22Rv1 (cell line): ENCODE data around the gene TNFRSF1A.

ENCODE experiments used
- H3K27ac ChIP-seq: fragments of 450-650 bp; 2 replicates; pipeline ENCODE4 v1.5.1; 2017
- ZFX ChIP-seq: fragments of 450-650 bp; IDR thresholded peaks from 2 replicates; pipeline ENCODE4 v1.6.1; 2017; ENCODE audit warnings: antibody characterized with exemption, borderline replicate concordance
- TF ChIP-seq, protein P1 (sequence below): fragments of 450-650 bp; IDR thresholded peaks from 2 replicates; pipeline ENCODE4 v1.5.1; 2017; ENCODE audit warnings: mild to moderate bottlenecking

TNFRSF1A gene

DNA sequence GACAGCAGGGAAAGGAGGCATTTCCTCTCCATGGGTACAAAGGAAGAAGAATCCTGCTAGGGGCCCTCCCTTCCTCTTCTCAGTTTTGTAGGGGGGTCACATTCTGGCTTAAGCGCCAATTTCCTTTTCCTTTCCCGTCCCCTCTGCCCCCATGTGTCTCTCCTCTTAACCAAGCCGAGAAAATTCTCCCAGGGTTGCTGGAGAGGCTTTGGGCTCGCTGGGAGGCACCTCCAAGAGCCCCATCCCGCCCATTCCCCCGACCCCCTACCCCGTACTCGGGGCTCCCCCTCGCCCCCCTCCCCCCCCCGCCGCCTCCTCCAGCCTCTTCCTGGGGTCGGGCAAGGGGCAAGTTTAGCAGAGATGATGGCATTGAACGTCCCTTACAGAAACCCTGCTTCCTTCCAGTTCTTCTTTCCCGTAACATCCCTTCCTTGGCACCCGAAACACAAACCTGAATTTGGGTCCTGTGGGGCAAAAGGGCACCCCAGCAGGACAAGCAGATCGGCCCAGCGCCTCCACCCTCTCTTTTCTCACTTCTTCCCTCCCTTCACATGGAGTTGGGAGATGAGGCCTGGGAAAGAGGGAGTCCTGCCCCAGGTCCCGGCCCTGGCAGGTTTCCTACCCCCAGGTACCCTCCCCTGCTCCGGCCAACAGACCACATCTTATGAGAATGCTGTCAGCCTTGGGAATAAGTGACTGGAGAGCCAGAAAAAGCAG lies 17.7 kb downstream of the TNFRSF1A start:
- TF ChIP-seq ZFX: no peak
- TF ChIP-seq, protein P1, sequence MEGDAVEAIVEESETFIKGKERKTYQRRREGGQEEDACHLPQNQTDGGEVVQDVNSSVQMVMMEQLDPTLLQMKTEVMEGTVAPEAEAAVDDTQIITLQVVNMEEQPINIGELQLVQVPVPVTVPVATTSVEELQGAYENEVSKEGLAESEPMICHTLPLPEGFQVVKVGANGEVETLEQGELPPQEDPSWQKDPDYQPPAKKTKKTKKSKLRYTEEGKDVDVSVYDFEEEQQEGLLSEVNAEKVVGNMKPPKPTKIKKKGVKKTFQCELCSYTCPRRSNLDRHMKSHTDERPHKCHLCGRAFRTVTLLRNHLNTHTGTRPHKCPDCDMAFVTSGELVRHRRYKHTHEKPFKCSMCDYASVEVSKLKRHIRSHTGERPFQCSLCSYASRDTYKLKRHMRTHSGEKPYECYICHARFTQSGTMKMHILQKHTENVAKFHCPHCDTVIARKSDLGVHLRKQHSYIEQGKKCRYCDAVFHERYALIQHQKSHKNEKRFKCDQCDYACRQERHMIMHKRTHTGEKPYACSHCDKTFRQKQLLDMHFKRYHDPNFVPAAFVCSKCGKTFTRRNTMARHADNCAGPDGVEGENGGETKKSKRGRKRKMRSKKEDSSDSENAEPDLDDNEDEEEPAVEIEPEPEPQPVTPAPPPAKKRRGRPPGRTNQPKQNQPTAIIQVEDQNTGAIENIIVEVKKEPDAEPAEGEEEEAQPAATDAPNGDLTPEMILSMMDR: no peak
- peak overlapping the region; percentile 79 for H3K27ac ChIP-seq

GRCh38 chr12:6323340-6323994 lies 18.4 kb downstream of the TNFRSF1A start:
- TF ChIP-seq, protein P1: peak; percentile 83
- no peak for TF ChIP-seq ZFX
- peak overlapping the region; percentile 79 for H3K27ac ChIP-seq

DNA sequence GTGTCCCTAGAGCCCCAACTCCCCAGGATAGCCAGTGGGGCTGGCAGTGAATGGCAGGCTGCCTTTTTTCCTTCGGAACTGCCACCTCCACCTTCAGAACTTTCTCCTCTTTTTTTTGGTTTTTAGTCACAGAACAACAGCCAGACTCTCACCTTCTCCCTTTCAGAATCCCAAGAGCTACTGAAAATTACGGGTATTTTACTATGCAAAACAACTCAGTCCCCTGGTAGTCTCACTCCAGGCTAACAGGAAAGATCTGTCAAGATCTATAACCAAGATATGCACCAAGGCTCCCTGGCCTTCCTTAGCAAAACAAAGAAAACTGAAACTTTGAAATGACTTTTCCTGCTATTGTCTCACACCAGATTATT lies 18.9 kb downstream of the TNFRSF1A start:
- TF ChIP-seq ZFX: no peak
- TF ChIP-seq, protein P1: no peak
- H3K27ac ChIP-seq: peak overlapping the region; percentile 79

DNA sequence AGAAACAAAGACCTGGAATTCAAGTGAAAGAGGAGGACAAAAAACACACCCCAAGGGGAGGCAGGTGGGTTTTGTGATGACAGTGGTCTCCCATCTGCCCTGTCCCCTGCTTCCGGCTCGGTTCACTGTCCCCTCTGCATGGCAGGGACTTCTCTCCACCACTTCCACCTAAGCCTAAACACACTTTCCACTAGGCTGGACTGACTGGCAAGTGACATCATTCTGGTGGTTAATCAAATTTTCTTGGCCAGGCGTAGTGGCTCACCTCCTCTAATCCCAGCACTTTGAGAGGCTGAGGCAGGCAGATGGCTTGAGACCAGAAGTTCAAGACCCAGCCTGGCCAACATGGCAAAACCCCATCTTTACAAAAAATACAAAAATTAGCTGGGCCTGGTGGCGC lies 19.5 kb downstream of the TNFRSF1A start:
- no peak for TF ChIP-seq ZFX
- TF ChIP-seq, protein P1: no peak
- H3K27ac ChIP-seq: peak overlapping the region; percentile 79

DNA sequence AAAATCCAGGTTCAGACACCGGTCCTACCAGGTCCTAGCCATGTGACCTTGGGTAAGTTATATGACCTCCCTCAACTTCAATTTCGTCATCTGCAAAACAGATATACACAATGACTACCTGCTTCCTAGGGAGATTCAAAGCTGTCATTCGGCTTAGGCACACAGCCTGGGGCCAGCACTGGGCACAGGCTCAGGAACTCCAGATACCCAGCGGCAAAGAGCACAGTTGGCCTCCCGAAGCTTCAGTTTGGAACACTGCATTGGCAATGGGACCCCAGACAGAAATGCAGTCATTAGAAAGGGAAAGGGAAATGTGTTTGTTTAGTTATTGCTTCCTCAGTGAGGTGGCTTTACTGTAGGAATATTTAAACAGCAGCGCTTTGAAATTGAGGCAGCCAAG lies 20.0 kb downstream of the TNFRSF1A start:
- TF ChIP-seq, protein P1: no peak
- no peak for TF ChIP-seq ZFX

GRCh38 chr12:6319446-6319845 lies 22.4 kb downstream of the TNFRSF1A start:
- H3K27ac ChIP-seq: peak overlapping the region; percentile 35
- TF ChIP-seq, protein P1: no peak
- no peak for TF ChIP-seq ZFX

More for the DNA sequence above, 20.0 kb downstream of the TNFRSF1A start:
- peak overlapping the region; percentile 79 for H3K27ac ChIP-seq

DNA sequence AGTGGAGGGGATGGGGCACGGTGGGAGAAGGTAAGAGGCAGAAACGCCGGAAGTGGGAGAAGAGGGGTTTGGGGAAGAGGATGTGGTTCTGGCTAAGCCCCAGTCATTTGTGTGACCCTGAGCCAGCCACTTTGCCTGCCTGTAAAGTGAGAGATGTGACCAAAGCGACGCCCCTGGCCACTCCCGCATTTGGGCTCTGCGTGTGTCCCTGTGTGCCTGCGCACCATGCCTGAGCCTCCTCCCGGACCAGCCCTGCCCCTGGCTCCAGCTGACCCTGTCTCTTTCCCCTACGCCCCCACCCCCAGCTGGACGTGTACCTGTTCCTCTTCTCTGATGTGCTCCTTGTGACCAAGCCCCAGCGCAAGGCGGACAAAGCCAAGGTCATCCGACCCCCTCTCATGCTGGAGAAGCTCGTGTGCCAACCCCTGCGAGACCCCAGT lies 23.4 kb downstream of the TNFRSF1A start:
- H3K27ac ChIP-seq: no peak overlapping the region
- TF ChIP-seq ZFX: no peak
- TF ChIP-seq, protein P1: no peak
